ENCODE results near the gene RAET1G.
"Not testable (repeated sequence)": the region's sequence is repeated elsewhere in the genome, so short reads cannot be mapped to it uniquely, and the experiment has no call there.

RAET1G gene

DNA sequence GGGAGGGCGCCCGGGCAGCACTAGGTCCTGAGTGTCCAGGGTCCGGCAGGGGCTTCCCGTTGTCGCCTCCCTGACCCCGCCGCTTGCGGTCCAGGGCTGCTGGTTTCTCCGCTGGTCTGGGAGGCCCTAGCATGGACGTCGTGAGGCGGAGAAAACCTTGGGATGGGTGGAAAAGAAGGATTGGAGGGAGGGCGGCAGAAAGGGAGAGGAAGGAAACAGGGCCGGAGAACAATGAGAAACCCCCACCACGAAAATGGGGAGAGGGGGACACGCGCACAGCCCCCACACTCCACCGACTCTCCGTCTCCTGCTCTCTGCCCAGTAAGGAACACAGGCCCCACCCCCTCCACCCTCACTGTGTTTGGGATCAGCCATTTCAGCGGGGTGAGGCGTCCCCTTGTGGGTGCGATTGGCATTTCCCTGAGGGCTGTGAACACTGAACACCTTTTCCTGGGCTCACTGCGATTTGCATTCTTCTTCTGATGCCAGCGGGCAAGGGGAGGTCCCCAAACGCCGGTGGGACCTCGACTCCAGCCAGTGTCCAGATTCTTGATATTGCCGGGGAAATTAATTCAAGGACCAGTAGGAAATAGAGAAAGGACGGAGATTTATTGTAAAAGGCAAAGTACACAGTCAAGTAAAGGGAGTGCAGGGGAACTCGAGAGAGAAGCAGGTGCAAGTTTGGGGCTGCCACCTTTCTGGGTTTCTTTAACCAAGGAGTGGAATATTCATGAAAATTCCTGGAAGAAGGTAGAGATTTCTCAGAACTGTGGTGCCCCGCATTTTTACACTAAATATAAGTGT, 3.3 kb upstream of the RAET1G start:
- Histone ChIP-seq H3K27me3 (replicated peaks; ENCODE audit: control insufficient read depth, insufficient read depth, low read length) (peaks cover 3% of the 10 kb centered on the region), H3K4me3 (replicated peaks; ENCODE audit: low read depth, low read length) (no peak overlapping the region)

DNA sequence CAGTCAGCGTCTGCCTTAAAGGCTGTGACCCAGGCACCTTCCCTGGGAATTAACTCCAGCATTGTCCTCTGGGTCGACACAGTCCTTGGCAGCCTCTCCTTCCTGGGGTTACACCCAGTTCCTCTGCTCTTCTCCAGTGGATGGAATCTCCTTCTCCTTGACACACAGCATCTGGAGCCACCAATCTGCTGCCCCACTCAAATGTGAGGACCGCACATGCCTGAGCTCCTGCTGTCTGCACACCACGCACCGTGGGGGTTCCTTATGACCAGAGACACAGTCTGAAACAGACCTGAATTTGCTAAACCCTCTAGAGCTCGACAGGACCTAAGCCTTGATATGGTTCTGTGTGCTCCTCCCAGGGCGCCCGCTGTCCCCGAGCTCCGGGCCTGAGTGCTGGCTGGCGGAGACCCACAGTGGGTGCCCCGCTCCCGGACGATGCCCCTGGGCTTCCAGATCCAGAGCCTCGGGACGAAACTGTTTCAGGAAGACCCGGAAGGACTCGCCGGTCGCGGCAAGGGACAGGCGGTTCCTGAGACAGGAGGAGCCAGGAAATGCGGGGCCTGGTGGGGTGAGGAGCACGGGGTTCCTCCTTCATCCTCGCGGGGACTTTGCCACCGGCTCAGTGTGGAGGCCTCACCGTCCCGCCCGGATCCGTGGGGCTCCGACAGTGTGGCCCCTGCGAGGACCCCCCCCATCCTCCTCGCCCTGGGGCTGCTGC, 2.5 kb upstream of the RAET1G start:
- TF ChIP-seq, protein P1, sequence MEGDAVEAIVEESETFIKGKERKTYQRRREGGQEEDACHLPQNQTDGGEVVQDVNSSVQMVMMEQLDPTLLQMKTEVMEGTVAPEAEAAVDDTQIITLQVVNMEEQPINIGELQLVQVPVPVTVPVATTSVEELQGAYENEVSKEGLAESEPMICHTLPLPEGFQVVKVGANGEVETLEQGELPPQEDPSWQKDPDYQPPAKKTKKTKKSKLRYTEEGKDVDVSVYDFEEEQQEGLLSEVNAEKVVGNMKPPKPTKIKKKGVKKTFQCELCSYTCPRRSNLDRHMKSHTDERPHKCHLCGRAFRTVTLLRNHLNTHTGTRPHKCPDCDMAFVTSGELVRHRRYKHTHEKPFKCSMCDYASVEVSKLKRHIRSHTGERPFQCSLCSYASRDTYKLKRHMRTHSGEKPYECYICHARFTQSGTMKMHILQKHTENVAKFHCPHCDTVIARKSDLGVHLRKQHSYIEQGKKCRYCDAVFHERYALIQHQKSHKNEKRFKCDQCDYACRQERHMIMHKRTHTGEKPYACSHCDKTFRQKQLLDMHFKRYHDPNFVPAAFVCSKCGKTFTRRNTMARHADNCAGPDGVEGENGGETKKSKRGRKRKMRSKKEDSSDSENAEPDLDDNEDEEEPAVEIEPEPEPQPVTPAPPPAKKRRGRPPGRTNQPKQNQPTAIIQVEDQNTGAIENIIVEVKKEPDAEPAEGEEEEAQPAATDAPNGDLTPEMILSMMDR (IDR thresholded peaks at IDR 0.05; ENCODE audit: insufficient read depth, low read length, poor library complexity, severe bottlenecking) = no peak
- DNase-seq (ENCODE audit: extremely low read depth, insufficient read length) = no peak
- no peaks in the 10 kb centered on the region for H3K36me3 ChIP-seq (ENCODE audit: control insufficient read depth, insufficient read depth, low read length)
- H3K27me3 ChIP-seq (replicated peaks; ENCODE audit: control insufficient read depth, insufficient read depth, low read length) = peaks cover 3% of the 10 kb centered on the region
- no peak overlapping the region for H3K4me3 ChIP-seq (replicated peaks; ENCODE audit: low read depth, low read length)

More for the DNA sequence above, 3.3 kb upstream of the RAET1G start:
- TF ChIP-seq, protein P1 (IDR thresholded peaks at IDR 0.05; ENCODE audit: insufficient read depth, low read length, poor library complexity, severe bottlenecking) = peak; percentile 82
- H3K36me3 ChIP-seq (ENCODE audit: control insufficient read depth, insufficient read depth, low read length) = no peaks in the 10 kb centered on the region
- DNase-seq (ENCODE audit: extremely low read depth, insufficient read length) = no peak

DNA sequence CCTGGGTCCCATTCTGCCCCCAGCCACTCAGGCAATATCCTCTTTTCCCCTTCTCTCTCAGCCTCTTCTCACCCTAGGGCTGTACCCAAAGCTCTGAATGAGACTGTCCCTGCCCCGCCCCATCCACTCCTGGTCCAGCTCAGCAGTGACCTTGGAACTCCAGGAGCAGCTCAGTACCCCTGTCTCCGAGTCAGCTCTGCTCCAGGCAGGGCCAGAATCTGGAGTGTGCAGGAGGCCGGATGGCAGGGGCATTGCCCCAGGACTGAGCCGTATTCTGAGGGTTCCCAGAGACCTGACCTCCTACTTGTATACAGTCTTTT, 2.0 kb upstream of the RAET1G start:
- DNase-seq (ENCODE audit: extremely low read depth, insufficient read length) = no peak
- Histone ChIP-seq H3K36me3 (ENCODE audit: control insufficient read depth, insufficient read depth, low read length) (no peaks in the 10 kb centered on the region), H3K27me3 (replicated peaks; ENCODE audit: control insufficient read depth, insufficient read depth, low read length) (peaks cover 3% of the 10 kb centered on the region), H3K4me3 (replicated peaks; ENCODE audit: low read depth, low read length) (no peak overlapping the region)
- TF ChIP-seq, protein P1 (IDR thresholded peaks at IDR 0.05; ENCODE audit: insufficient read depth, low read length, poor library complexity, severe bottlenecking) = no peak

DNA sequence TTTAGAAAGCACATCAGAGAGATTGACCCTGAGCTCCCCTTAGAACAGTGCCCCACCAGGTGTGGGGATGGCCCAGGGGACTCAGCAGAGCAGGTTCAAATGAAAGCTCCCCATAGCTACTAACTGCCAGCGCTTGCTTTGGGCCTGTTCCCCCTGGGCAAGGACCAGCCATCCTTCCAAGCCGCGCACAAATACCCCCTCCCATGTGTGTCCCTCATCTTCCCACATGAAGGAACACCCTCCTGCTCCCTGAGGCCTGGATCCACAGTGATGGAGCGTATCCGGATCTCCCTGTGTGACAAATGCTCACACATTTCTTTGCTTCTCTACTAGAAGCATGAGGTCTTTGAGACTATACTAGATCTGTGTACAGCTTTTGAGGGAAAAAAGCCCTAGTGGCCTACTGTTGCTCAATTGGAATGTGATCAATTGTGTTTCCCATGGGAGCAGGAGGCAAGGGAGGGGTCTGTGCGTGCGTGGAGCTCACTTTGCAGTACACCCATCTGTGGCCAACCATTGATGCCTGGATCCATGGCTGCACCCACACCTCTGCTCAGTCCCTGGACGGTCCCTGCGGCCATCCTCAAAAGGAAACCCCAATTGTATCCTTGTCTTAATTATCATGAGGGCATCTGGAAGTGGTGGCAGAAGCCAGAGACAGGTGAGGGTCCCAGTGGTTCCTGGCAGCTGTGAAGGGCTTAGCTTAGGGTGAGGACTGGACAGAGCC, 1.4 kb upstream of the RAET1G start:
- no peak overlapping the region for H3K4me3 ChIP-seq (replicated peaks; ENCODE audit: low read depth, low read length)

DNA sequence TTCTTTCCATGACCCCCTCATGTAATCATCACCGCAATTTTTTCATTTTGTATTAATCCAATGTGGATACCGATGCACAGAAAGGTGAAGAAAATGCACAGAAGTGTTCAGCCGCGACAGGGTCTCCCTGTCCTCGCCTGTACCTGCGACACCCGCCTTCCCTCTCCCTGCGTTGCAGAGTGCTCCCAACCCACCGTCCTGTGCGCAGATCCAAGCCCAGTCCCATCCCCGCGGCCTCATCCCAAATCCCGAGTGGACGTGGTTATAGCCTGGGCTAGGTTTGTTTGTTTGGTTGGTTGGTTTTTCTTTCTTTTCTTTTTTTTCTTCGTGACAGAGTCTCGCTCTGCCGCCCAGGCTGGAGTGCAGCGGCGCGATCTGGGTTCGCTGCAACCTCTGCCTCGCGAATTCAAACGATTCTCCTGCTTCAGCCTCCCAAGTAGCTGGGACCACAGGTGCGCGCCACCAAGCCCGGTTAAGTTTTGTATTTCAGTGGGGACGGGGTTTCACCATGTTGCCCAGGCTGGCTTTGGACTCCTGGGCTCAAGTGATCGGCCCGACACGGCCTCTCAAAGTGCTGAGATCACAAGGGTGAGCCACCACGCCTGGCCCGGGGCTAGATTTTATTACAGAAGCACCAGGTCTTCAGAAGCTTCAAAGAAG, 536 bp upstream of the RAET1G start:
- no peak for DNase-seq (ENCODE audit: extremely low read depth, insufficient read length)
- TF ChIP-seq, protein P1 (IDR thresholded peaks at IDR 0.05; ENCODE audit: insufficient read depth, low read length, poor library complexity, severe bottlenecking) = no peak
- Histone ChIP-seq H3K4me3 (replicated peaks; ENCODE audit: low read depth, low read length) (no peak overlapping the region), H3K36me3 (ENCODE audit: control insufficient read depth, insufficient read depth, low read length) (no peaks in the 10 kb centered on the region), H3K27me3 (replicated peaks; ENCODE audit: control insufficient read depth, insufficient read depth, low read length) (peaks cover 3% of the 10 kb centered on the region)

More for the DNA sequence above, 1.4 kb upstream of the RAET1G start:
- TF ChIP-seq, protein P1 (IDR thresholded peaks at IDR 0.05; ENCODE audit: insufficient read depth, low read length, poor library complexity, severe bottlenecking) = no peak
- peaks cover 3% of the 10 kb centered on the region for H3K27me3 ChIP-seq (replicated peaks; ENCODE audit: control insufficient read depth, insufficient read depth, low read length)
- no peaks in the 10 kb centered on the region for H3K36me3 ChIP-seq (ENCODE audit: control insufficient read depth, insufficient read depth, low read length)
- DNase-seq (ENCODE audit: extremely low read depth, insufficient read length) = no peak

DNA sequence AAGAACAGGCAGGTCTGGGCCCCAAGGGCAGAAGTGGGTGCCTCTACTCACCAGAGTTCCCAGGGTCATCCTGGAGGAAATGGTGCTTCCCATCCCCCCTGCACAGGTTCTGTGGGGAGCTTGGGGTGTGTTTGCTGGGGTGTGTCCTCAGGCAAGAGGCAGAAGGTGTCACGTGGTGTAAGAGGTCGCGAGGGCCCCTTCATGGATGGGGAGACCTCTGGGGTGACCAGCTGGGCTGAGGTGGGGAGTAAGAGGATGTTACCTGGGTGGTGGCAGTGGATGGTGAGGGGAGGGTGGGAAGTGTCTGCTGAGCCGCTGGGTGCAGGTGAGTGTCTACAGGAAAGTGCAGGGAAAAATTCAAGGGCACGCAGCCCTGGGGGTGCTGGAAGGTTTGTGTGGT, 830 bp downstream of the RAET1G start:
- not testable (repeated sequence) for H3K27me3 ChIP-seq (replicated peaks; ENCODE audit: control insufficient read depth, insufficient read depth, low read length)

More for the DNA sequence above, 830 bp downstream of the RAET1G start:
- not testable (repeated sequence) for H3K4me3 ChIP-seq (replicated peaks; ENCODE audit: low read depth, low read length); H3K36me3 ChIP-seq (ENCODE audit: control insufficient read depth, insufficient read depth, low read length); DNase-seq (ENCODE audit: extremely low read depth, insufficient read length)

Measured in GM06990 (cell line).